Liver (tissue), 9 donors: ENCODE results near the gene MYOM1. TPM values are rescaled to one million over a fixed set of nuclear protein-coding genes. Genes with fewer than 3 reads are reported as not detected.

Experiments used
- DNase-seq: peaks from one replicate; pipeline ENCODE4 v3.0.0-alpha.2; 2017; ENCODE audit warnings: low spot score
- H3K27ac ChIP-seq, 2 donors: one replicate each; pipeline ENCODE4 v1.7.0; 2013; ENCODE audit warnings: inconsistent platforms in 2 of 2, low read length in 2 of 2, control low read depth in 1 of 2, low read depth in 1 of 2, mild to moderate bottlenecking in 1 of 2
- H3K27me3 ChIP-seq, 4 donors: one replicate each; pipeline versions ENCODE4 v1.6.1 to v1.7.0; 2013; ENCODE audit warnings: low read length in 3 of 4, inconsistent platforms in 1 of 4, mild to moderate bottlenecking in 1 of 4, moderate library complexity in 1 of 4; ENCODE audit not compliant: control insufficient read depth in 4 of 4, insufficient read depth in 4 of 4
- H3K36me3 ChIP-seq, 4 donors: one replicate each; pipeline versions ENCODE4 v1.6.1 to v1.7.0; 2013; ENCODE audit warnings: low read length in 3 of 4, mild to moderate bottlenecking in 3 of 4, low read depth in 1 of 4, moderate library complexity in 1 of 4; ENCODE audit not compliant: control insufficient read depth in 4 of 4, insufficient read depth in 3 of 4
- H3K4me1 ChIP-seq, 4 donors: one replicate each; pipeline versions ENCODE4 v1.6.1 to v1.7.0; 2013; ENCODE audit warnings: low read length in 3 of 4, mild to moderate bottlenecking in 3 of 4, moderate library complexity in 1 of 4; ENCODE audit not compliant: control insufficient read depth in 4 of 4, insufficient read depth in 4 of 4
- H3K4me3 ChIP-seq, 3 donors: one replicate each; pipeline versions ENCODE4 v1.6.1 to v1.7.0; 2013; ENCODE audit warnings: low read length in 3 of 3, control low read depth in 1 of 3, low read depth in 1 of 3, mild to moderate bottlenecking in 1 of 3
- H3K9ac ChIP-seq, 2 donors: one replicate each; pipeline ENCODE4 v1.7.0; 2013; ENCODE audit warnings: low read length in 2 of 2, mild to moderate bottlenecking in 2 of 2, moderate library complexity in 2 of 2, control low read depth in 1 of 2, low read depth in 1 of 2
- H3K9me3 ChIP-seq, 4 donors: one replicate each; pipeline versions ENCODE4 v1.6.1 to v1.7.0; 2013; ENCODE audit warnings: low read length in 3 of 4; ENCODE audit not compliant: control insufficient read depth in 4 of 4
- ATF3 ChIP-seq: IDR thresholded peaks from 2 replicates; pipeline ENCODE4 v1.6.1; 2016; ENCODE audit warnings: antibody characterized with exemption
- CTCF ChIP-seq: fragments of 150-350 bp; IDR thresholded peaks from 2 replicates; pipeline ENCODE4 v1.5.1; 2017; ENCODE audit warnings: improper control_type of control experiment, low read depth, low read length; ENCODE audit not compliant: missing input control
- FOXA1 ChIP-seq: IDR thresholded peaks from 2 replicates; pipeline ENCODE4 v1.6.1; 2016; ENCODE audit warnings: antibody characterized with exemption
- FOXA2 ChIP-seq: IDR thresholded peaks from 2 replicates; pipeline ENCODE4 v1.6.1; 2016; ENCODE audit warnings: antibody characterized with exemption
- GABPA ChIP-seq, 2 donors: IDR thresholded peaks in 1 of 2; conservative IDR thresholded peaks in 1 of 2; 2 replicates each; pipeline ENCODE4 v1.6.1; 2016; ENCODE audit warnings: antibody characterized with exemption in 2 of 2, mild to moderate bottlenecking in 1 of 2, moderate library complexity in 1 of 2
- HNF4A ChIP-seq, 2 donors: conservative IDR thresholded peaks; 2 replicates each; pipeline ENCODE4 v1.6.1; 2016; ENCODE audit warnings: antibody characterized with exemption in 2 of 2, mild to moderate bottlenecking in 2 of 2
- HNF4G ChIP-seq: IDR thresholded peaks from 2 replicates; pipeline ENCODE4 v1.6.1; 2016; ENCODE audit warnings: antibody characterized with exemption
- MAX ChIP-seq: IDR thresholded peaks from 2 replicates; pipeline ENCODE4 v1.6.1; 2016; ENCODE audit warnings: antibody characterized with exemption
- RAD21 ChIP-seq, 2 donors: IDR thresholded peaks; 2 replicates each; pipeline ENCODE4 v1.6.1; 2016; ENCODE audit warnings: antibody characterized with exemption in 2 of 2, mild to moderate bottlenecking in 2 of 2
- REST ChIP-seq: IDR thresholded peaks from 2 replicates; pipeline ENCODE4 v1.6.1; 2016; ENCODE audit warnings: antibody characterized with exemption, mild to moderate bottlenecking
- RXRA ChIP-seq, 2 donors: IDR thresholded peaks; 2 replicates each; pipeline ENCODE4 v1.6.1; 2017 to 2018; ENCODE audit warnings: antibody characterized with exemption in 2 of 2, mild to moderate bottlenecking in 1 of 2
- SP1 ChIP-seq: IDR thresholded peaks from 2 replicates; pipeline ENCODE4 v1.6.1; 2018; ENCODE audit warnings: antibody characterized with exemption, mild to moderate bottlenecking
- TAF1 ChIP-seq: conservative IDR thresholded peaks from 2 replicates; pipeline ENCODE4 v1.6.1; 2016; ENCODE audit warnings: antibody characterized with exemption, mild to moderate bottlenecking
- WGBS: extraction: QIAGEN DNeasy Blood & Tissue Kit; methylation state at CpG from one replicate; pipeline ENCODE4 v1.1.7; 2013; 5-methylcytosine and 5-hydroxymethylcytosine counted together
- polyA plus RNA-seq, 2 donors: library from polyadenylated mRNA; stranded (reverse) in 1 of 2; unstranded in 1 of 2; fragments of 200-250 nt in 1 of 2; fragments of >200 nt in 1 of 2; fragmentation: Nextera tagmentation in 1 of 2; extraction: Ambion mirVana in 1 of 2; gene quantifications; one replicate each; pipeline versions ENCODE4 v1.2.1 to v1.2.3, GENCODE V29; 2013 to 2015
- total RNA-seq, 2 donors: library from RNA; depleted of rRNA; stranded (reverse); fragments of >200 nt; gene quantifications; one replicate each; pipeline ENCODE4 v1.2.3, GENCODE V29; 2014
- donor health status: healthy.
- donor health status: healthy.
- donor health status: healthy.
- donor health status: healthy.
- donor health status: healthy.

The MYOM1 gene
- total and polyA plus RNA-seq, 4 donors: 10.1 to 48.4 (median 21.3) TPM

- H3K4me3 ChIP-seq: no peak overlapping the region
- no peak for DNase-seq
- H3K4me1 ChIP-seq: no peaks in the 10 kb centered on the region
- 99% methylated on average over 5 of the region's 5 CpGs for WGBS
- peaks cover 0 to 11% (median 1%) of the 10 kb centered on the region in 4 donors for H3K36me3 ChIP-seq
- no peaks in the 10 kb centered on the region for H3K9me3 ChIP-seq
- H3K9ac ChIP-seq: no peak overlapping the region
- no peak overlapping the region for H3K27ac ChIP-seq
- H3K27me3 ChIP-seq: no peaks in the 10 kb centered on the region
- TF ChIP-seq HNF4G: no peak
- no peak for TF ChIP-seq FOXA1
- TF ChIP-seq MAX: no peak
- TF ChIP-seq RXRA (IDR thresholded peaks at IDR 0.05): no peak
- TF ChIP-seq FOXA2: no peak
- no peak for TF ChIP-seq TAF1
- no peak for TF ChIP-seq SP1
- no peak for TF ChIP-seq HNF4A (conservative IDR thresholded peaks at IDR 0.05)
- TF ChIP-seq RAD21 (IDR thresholded peaks at IDR 0.05): no peak
- TF ChIP-seq REST: no peak
- no peak for TF ChIP-seq GABPA (IDR thresholded peaks at IDR 0.05 in 1 of 2, conservative IDR thresholded peaks at IDR 0.05 in 1 of 2)
Measured at GRCh38 chr18:3071676-3072075, 148.1 kb downstream of the MYOM1 start.

- no peaks in the 10 kb centered on the region for H3K4me1 ChIP-seq
- no peak overlapping the region for H3K9ac ChIP-seq
- WGBS: 87% methylated on average over 5 of the region's 5 CpGs
- no peak overlapping the region for H3K4me3 ChIP-seq
- no peak for TF ChIP-seq GABPA (IDR thresholded peaks at IDR 0.05 in 1 of 2, conservative IDR thresholded peaks at IDR 0.05 in 1 of 2)
- no peak for TF ChIP-seq RXRA (IDR thresholded peaks at IDR 0.05)
- TF ChIP-seq RAD21 (IDR thresholded peaks at IDR 0.05): no peak
- no peaks in the 10 kb centered on the region for H3K27me3 ChIP-seq
- H3K27ac ChIP-seq: no peak overlapping the region
- no peaks in the 10 kb centered on the region for H3K9me3 ChIP-seq
- peaks cover 0 to 9% (median 1%) of the 10 kb centered on the region in 4 donors for H3K36me3 ChIP-seq
- DNase-seq: no peak
Measured at GRCh38 chr18:3069671-3070433, 149.9 kb downstream of the MYOM1 start.

- no peak for DNase-seq
- no peak overlapping the region for H3K27ac ChIP-seq
- H3K4me3 ChIP-seq: no peak overlapping the region
- no peaks in the 10 kb centered on the region for H3K9me3 ChIP-seq
- TF ChIP-seq ATF3 (no peak), RXRA (IDR thresholded peaks at IDR 0.05) (no peak), GABPA (IDR thresholded peaks at IDR 0.05 in 1 of 2, conservative IDR thresholded peaks at IDR 0.05 in 1 of 2) (no peak), CTCF (no peak), RAD21 (IDR thresholded peaks at IDR 0.05) (no peak), SP1 (no peak)
- WGBS: 80% methylated on average over 5 of the region's 5 CpGs
- H3K36me3 ChIP-seq: peaks cover 0 to 7% (median 1%) of the 10 kb centered on the region in 4 donors
- H3K27me3 ChIP-seq: no peaks in the 10 kb centered on the region
- peaks cover 0 to 3% (median 2%) of the 10 kb centered on the region in 4 donors for H3K4me1 ChIP-seq
- no peak overlapping the region for H3K9ac ChIP-seq
Measured at GRCh38 chr18:3067722-3068121, 152.0 kb downstream of the MYOM1 start.
